SJCRH30 (cell line): ENCODE measurements around the gene CFAP210. TPM values are rescaled to one million over a fixed set of nuclear protein-coding genes. Genes with fewer than 3 reads are reported as not detected.
A peak's percentile ranks its signal among the peaks of the same experiment; 100 is the strongest.
"Not testable (repeated sequence)": the region's sequence is repeated elsewhere in the genome, so short reads cannot be mapped to it uniquely, and the experiment has no call there.

ENCODE experiments used
- DNase-seq, 2 experiments: peaks; one replicate each; pipeline ENCODE4 v3.0.0-alpha.2; 2015 to 2020
- H3K27ac ChIP-seq: fragments of 250-450 bp; sonication (Bioruptor Pico); 2 replicates; pipeline ENCODE4 v1.5.1; 2020; ENCODE audit warnings: mild to moderate bottlenecking, moderate library complexity
- H3K27me3 ChIP-seq: fragments of 250-450 bp; sonication (Bioruptor Pico); 2 replicates; pipeline ENCODE4 v1.5.1; 2020; ENCODE audit warnings: mild to moderate bottlenecking, moderate library complexity
- H3K36me3 ChIP-seq: fragments of 250-450 bp; sonication (Bioruptor Pico); 2 replicates; pipeline ENCODE4 v1.5.1; 2020; ENCODE audit warnings: mild to moderate bottlenecking, moderate library complexity
- H3K4me1 ChIP-seq: fragments of 250-450 bp; sonication (Bioruptor Pico); 2 replicates; pipeline ENCODE4 v1.5.1; 2020; ENCODE audit warnings: mild to moderate bottlenecking, moderate library complexity
- H3K4me3 ChIP-seq: fragments of 250-450 bp; sonication (Bioruptor Pico); 2 replicates; pipeline ENCODE4 v1.5.1; 2020; ENCODE audit warnings: mild to moderate bottlenecking, moderate library complexity
- H3K9me3 ChIP-seq: fragments of 250-450 bp; sonication (Bioruptor Pico); replicated peaks from 2 replicates; pipeline ENCODE4 v1.5.1; 2020; ENCODE audit warnings: mild to moderate bottlenecking, moderate library complexity
- total RNA-seq: library from RNA; depleted of rRNA; stranded (reverse); fragments of >200 nt; shearing (Covaris generic); gene quantifications from 2 replicates; pipeline ENCODE4 v1.2.3, GENCODE V29; 2014

The CFAP210 gene
- total RNA-seq, 1 experiment from 2014 or later, result not detected

- Histone ChIP-seq H3K36me3 (no peaks in the 10 kb centered on the region), H3K9me3 (no peaks in the 10 kb centered on the region), H3K4me3 (no peak overlapping the region), H3K27me3 (no peaks in the 10 kb centered on the region), H3K4me1 (peaks cover 4% of the 10 kb centered on the region), H3K27ac (no peak overlapping the region)
- no peak for DNase-seq
These were observed 22.9 kb upstream of the CFAP210 start for GRCh38 chr2:169716938-169717690.

DNA sequence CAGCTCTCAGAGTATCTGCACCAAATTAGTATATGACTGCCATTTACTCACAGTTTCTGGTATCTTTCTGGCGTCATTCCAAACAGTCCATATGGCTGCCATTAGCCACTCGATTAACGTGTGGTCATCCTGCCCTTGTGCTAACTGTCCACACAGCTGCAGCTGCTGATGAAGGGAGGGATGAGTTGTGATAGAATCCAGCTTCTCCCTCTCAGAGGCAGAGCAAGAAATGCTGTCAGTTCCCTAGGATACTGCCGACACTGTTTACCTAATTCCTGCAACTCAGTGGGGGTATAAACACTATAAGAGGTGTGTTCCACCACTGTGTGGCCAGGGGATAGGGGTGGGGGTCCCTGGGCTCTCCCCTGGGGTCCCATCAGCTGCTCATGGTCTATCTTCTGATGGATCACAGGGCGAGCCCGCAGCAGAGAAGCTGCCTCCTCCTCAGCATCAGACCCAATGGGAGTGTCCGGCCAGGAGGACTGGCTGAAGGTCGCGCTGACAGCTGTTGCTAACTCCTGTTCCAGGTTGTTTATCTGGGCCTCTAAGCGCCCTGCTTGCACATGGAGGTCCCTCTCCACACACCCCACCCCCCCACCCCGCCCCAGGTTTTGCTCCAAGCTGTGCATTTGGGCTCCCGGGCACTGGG, 22.2 kb upstream of the CFAP210 start:
- Histone ChIP-seq H3K27me3 (no peaks in the 10 kb centered on the region), H3K36me3 (no peaks in the 10 kb centered on the region), H3K27ac (no peak overlapping the region), H3K4me1 (peaks cover 4% of the 10 kb centered on the region), H3K9me3 (no peaks in the 10 kb centered on the region), H3K4me3 (peak overlapping the region; percentile 45)
- DNase-seq, result peak; percentile 51 to 68

DNA sequence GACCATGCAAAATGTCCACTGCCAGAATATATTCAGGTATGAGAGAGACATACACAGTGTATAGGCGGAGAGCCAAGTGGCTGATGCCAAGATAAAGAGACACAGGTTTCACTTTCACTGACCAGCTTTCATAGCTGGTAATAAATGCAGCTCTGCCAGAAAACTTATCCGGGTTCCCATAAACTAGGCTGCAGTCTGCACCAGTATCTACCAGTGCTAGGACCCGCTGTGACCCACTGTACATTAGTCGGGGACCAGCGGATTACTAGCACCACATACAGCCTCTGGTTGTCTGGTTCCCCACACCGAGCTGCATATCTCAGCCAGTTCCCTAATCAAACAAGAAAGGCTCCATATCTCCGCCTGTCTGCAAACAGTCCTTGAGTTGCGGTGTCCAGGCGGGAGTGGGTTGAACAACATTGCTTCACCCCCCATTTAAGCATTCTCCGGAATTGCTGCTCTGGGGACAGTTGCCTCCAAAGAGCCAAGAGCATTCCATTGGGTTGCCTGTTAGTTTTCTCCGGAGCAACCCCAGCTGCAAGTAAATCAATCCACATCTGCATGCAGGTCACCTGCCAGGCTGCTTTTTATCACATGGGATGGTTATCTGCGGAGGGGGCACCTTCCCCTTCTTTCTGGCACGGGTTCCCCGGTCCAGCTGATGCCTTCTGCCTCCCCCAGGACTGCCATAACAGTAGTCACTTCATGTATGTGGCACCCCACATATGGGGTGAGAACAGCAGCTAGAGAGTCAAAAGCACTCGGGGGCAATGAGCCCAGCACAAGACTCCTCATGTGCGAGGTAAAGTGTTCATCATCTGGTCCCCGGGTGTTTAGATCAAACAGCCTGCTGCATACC, 21.4 kb upstream of the CFAP210 start:
- no peaks in the 10 kb centered on the region for H3K9me3 ChIP-seq
- DNase-seq, result no peak
- no peak overlapping the region for H3K27ac ChIP-seq
- H3K27me3 ChIP-seq, result no peaks in the 10 kb centered on the region
- peaks cover 4% of the 10 kb centered on the region for H3K4me1 ChIP-seq
- H3K4me3 ChIP-seq, result no peak overlapping the region
- H3K36me3 ChIP-seq, result no peaks in the 10 kb centered on the region

DNA sequence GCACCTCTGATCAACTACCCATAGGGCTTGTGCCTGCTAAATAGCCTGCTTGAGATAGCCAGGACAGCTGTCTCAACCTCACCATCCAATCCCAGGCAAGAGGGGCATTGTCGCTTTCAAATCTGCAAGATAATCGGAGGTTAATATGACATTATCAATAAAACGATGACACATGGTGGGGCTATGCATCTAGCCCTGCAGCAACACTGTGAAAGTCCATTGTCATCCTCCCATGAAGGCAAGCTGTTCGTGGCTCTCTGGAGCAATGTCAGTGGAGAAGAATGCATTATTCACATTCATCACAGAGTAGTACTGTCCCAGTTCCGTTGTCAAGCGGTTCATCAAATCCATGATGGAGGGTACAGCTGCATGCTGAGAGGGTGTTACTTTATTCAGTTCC, 20.5 kb upstream of the CFAP210 start:
- Histone ChIP-seq H3K27me3 (no peaks in the 10 kb centered on the region), H3K4me3 (no peak overlapping the region), H3K36me3 (no peaks in the 10 kb centered on the region), H3K27ac (no peak overlapping the region), H3K9me3 (no peaks in the 10 kb centered on the region), H3K4me1 (peaks cover 4% of the 10 kb centered on the region)
- DNase-seq, result no peak

- Histone ChIP-seq H3K4me1 (peaks cover 4% of the 10 kb centered on the region), H3K9me3 (no peaks in the 10 kb centered on the region), H3K4me3 (no peak overlapping the region), H3K27me3 (no peaks in the 10 kb centered on the region), H3K27ac (no peak overlapping the region), H3K36me3 (no peaks in the 10 kb centered on the region)
- DNase-seq, result no peak
These were observed 19.1 kb upstream of the CFAP210 start for GRCh38 chr2:169713331-169713730.

GRCh38 chr2:169712791-169713227, 18.6 kb upstream of the CFAP210 start:
- Histone ChIP-seq H3K36me3 (no peaks in the 10 kb centered on the region), H3K27me3 (no peaks in the 10 kb centered on the region), H3K4me1 (peaks cover 4% of the 10 kb centered on the region), H3K9me3 (no peaks in the 10 kb centered on the region), H3K4me3 (no peak overlapping the region), H3K27ac (no peak overlapping the region)
- DNase-seq, result no peak

DNA sequence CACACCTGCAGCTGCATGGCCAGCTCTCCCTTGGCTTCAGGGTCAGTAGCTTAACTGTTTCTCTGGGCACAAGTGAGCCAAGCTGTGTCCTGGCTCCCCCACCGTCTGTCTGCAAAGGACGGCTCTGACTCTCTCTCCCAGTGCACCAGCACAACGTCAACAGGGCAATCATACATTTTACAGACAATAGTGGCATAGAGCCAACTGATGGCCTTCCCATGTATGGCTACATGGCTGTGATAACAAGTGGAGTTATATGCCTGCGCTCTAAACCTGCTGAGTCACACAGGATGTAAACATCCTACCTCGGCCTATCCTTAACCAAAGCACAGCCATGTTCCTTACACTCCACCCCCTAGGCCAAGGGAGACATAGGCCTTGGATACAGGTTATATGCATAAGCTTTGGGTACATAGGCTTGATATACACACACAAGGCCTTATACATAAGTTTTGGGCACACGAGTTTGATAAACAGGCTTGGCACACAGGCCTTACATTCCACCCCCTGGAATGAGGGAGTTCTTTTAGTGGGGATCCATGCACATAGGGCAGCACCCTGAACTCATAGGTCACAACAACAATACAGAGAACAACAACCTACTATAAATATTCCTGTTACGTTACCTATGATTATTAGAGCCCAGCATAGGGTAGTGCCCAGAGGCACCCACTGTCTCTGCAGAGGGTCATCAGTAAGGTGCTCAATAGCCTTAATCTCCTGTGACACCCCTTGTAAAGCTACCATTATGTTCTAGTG, 17.7 kb upstream of the CFAP210 start:
- Histone ChIP-seq H3K27ac (no peak overlapping the region), H3K4me3 (no peak overlapping the region)

DNA sequence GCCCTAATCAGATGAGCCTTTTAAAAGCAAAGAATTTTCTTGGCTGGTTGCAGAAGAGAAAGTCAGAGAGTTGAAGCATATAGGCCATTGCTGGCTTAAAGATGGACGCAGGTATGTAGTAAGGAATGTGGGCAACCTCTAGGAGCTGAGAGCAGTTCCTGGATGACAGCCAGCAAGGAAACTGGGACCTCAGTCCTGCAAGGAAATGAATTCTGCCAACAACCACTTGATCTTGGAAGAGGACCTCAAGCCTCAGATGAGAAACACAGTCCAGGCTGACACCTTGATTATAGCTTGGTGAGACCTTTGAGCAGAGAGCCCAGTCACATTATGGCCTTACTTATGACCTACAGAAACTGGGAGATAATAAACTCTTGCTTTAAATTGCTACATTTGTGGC, 15.8 kb upstream of the CFAP210 start:
- DNase-seq, result no peak
- no peaks in the 10 kb centered on the region for H3K4me1 ChIP-seq
- no peaks in the 10 kb centered on the region for H3K36me3 ChIP-seq
- no peaks in the 10 kb centered on the region for H3K9me3 ChIP-seq
- H3K27ac ChIP-seq, result no peak overlapping the region
- H3K27me3 ChIP-seq, result no peaks in the 10 kb centered on the region
- H3K4me3 ChIP-seq, result no peak overlapping the region

More for the DNA sequence above, 17.7 kb upstream of the CFAP210 start:
- DNase-seq, result no peak
- Histone ChIP-seq H3K36me3 (no peaks in the 10 kb centered on the region), H3K9me3 (no peaks in the 10 kb centered on the region), H3K27me3 (no peaks in the 10 kb centered on the region), H3K4me1 (peaks cover under 1% of the 10 kb centered on the region)

GRCh38 chr2:169709331-169709730, 15.1 kb upstream of the CFAP210 start:
- Histone ChIP-seq H3K36me3 (no peaks in the 10 kb centered on the region), H3K4me1 (no peaks in the 10 kb centered on the region), H3K27ac (no peak overlapping the region), H3K27me3 (no peaks in the 10 kb centered on the region), H3K9me3 (no peaks in the 10 kb centered on the region), H3K4me3 (no peak overlapping the region)
- no peak for DNase-seq

GRCh38 chr2:169707626-169708025, 13.4 kb upstream of the CFAP210 start:
- H3K27ac ChIP-seq, result no peak overlapping the region
- H3K9me3 ChIP-seq, result no peaks in the 10 kb centered on the region
- DNase-seq, result no peak
- H3K4me3 ChIP-seq, result no peak overlapping the region
- H3K36me3 ChIP-seq, result no peaks in the 10 kb centered on the region
- no peaks in the 10 kb centered on the region for H3K4me1 ChIP-seq
- no peaks in the 10 kb centered on the region for H3K27me3 ChIP-seq

GRCh38 chr2:169705927-169706326, 11.7 kb upstream of the CFAP210 start:
- Histone ChIP-seq H3K9me3 (no peaks in the 10 kb centered on the region), H3K36me3 (no peaks in the 10 kb centered on the region), H3K4me1 (no peaks in the 10 kb centered on the region), H3K4me3 (no peak overlapping the region), H3K27me3 (no peaks in the 10 kb centered on the region), H3K27ac (no peak overlapping the region)
- DNase-seq, result no peak

DNA sequence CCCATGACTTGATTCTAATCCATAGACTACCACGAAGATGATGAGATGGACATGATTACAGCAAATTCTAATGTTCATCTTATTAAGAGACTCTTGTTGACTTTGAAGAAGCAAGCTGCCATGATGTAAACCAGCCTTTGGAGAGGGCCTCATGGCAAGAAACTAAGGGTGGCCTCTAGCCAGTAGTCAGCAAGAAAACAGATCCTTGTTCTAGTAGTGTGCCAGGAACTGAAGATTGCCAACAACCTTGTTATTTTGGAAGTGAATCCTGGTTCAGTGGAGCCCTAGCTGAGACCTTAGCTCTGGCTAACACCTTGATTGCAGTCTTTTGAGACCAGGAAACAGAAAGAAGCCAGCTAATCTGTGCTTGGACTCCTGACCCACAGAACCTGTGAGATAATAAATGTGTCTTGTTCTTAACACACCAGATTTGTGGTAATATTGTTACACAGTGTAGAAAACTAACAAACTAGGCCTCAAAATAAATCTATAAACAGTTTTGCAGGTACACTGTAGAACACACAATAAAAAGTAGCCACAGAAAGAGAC, 10.0 kb upstream of the CFAP210 start:
- H3K4me1 ChIP-seq, result no peaks in the 10 kb centered on the region
- H3K27me3 ChIP-seq, result no peaks in the 10 kb centered on the region
- DNase-seq, result no peak

GRCh38 chr2:169702996-169703395, 8.8 kb upstream of the CFAP210 start:
- no peak overlapping the region for H3K4me3 ChIP-seq
- no peak for DNase-seq
- no peak overlapping the region for H3K27ac ChIP-seq
- H3K4me1 ChIP-seq, result no peaks in the 10 kb centered on the region
- H3K9me3 ChIP-seq, result no peaks in the 10 kb centered on the region
- no peaks in the 10 kb centered on the region for H3K27me3 ChIP-seq
- H3K36me3 ChIP-seq, result 0 out of 2 replicates have a peak, but pooled peaks cover 2% of the 10 kb centered on the region

More for the DNA sequence above, 10.0 kb upstream of the CFAP210 start:
- H3K9me3 ChIP-seq, result no peaks in the 10 kb centered on the region
- H3K36me3 ChIP-seq, result no peaks in the 10 kb centered on the region
- H3K27ac ChIP-seq, result no peak overlapping the region
- no peak overlapping the region for H3K4me3 ChIP-seq

DNA sequence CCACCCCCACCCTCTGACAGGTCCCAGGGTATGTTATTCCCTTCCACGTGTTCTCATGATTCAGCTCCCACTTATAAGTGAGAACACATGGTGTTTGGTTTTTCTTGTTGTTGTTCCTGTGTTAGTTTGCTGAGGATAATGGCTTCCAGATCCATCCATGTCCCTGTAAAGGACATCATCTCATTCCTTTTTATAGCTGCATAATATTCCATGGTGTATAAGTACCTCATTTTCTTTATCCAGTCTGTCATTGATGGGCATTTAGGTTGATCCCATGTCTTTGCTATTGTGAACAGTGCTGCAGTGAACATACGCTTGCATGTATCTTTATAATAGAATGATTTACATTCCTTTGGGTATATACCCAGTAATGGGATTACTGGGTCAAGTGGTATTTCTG, 5.0 kb upstream of the CFAP210 start:
- not testable (repeated sequence) for H3K4me1 ChIP-seq, H3K9me3 ChIP-seq, H3K27me3 ChIP-seq, H3K4me3 ChIP-seq, H3K27ac ChIP-seq, DNase-seq, H3K36me3 ChIP-seq
